Activated CD4-positive, alpha-beta T cell treated with anti-CD3 and anti-CD28 coated beads for 36 hours (primary cell): ENCODE measurements around the gene FLNB. TPM values are rescaled to one million over a fixed set of nuclear protein-coding genes. Genes with fewer than 3 reads are reported as not detected.

Experiments
- ATAC-seq: fragments of 200-7000 bp; cut with Tn5 transposase; one replicate; pipeline ENCODE4 v1.10.0; 2021; ENCODE audit warnings: mild to moderate bottlenecking, moderate library complexity
- CTCF ChIA-PET: fragments of 350-600 bp; sonication (Branson Sonifier 250); formaldehyde crosslinking; loops from one replicate; lab custom pipeline; 2021; ENCODE audit warnings: antibody characterized with exemption; lab: Charles Lee
- POLR2A ChIA-PET: fragments of 350-600 bp; sonication (Branson Sonifier 250); formaldehyde crosslinking; loops from one replicate; lab custom pipeline; 2021; ENCODE audit warnings: antibody characterized with exemption, inconsistent platforms; lab: Charles Lee
- DNase-seq: peaks from one replicate; pipeline ENCODE4 v3.0.0-alpha.2; 2020
- H3K27ac Mint-ChIP-seq: one replicate; pipeline ENCODE4 v1.8.0; 2021; ENCODE audit warnings: mixed read lengths
- H3K27me3 Mint-ChIP-seq: one replicate; pipeline ENCODE4 v1.8.0; 2021; ENCODE audit warnings: mixed read lengths
- H3K36me3 Mint-ChIP-seq: one replicate; pipeline ENCODE4 v1.8.0; 2021; ENCODE audit warnings: low read depth, mixed read lengths
- H3K4me1 Mint-ChIP-seq: one replicate; pipeline ENCODE4 v1.8.0; 2021; ENCODE audit warnings: mixed read lengths
- H3K4me3 Mint-ChIP-seq: one replicate; pipeline ENCODE4 v1.8.0; 2021; ENCODE audit warnings: mild to moderate bottlenecking, moderate library complexity, mixed read lengths
- H3K9me3 Mint-ChIP-seq: one replicate; pipeline ENCODE4 v1.8.0; 2021; ENCODE audit warnings: low read depth, mixed read lengths
- intact Hi-C, 2 experiments: fragments of 100-400 bp; cut with DNase I in 1 of 2; cut with micrococcal nuclease in 1 of 2; formaldehyde crosslinking; loops; one replicate each; pipeline versions ENCODE4 v1.14.2 to v1.15.1; 2022 to 2024; cut with DNase I, micrococcal nuclease
- total RNA-seq, 2 experiments: library from RNA; stranded (reverse); gene quantifications; one replicate each; pipeline ENCODE4 v1.2.3, GENCODE V29; 2021

FLNB gene
- total RNA-seq, 2 experiments from 2014 or later = 25.4 to 29.1 TPM

- H3K4me3 Mint-ChIP-seq = no peak overlapping the region
- H3K27me3 Mint-ChIP-seq = no peaks in the 10 kb centered on the region
- DNase-seq = no peak
- intact Hi-C loops = no loop called here
- POLR2A ChIA-PET = interaction anchor here (0.9 kb wide), 1 partner anchor 104 kb away, joined by 4 read pairs; no protein-coding TSS in a partner anchor
- no peak for ATAC-seq
- CTCF ChIA-PET = interaction anchor here (1.4 kb wide), 1 partner anchor 38 kb away, joined by 5 read pairs; no protein-coding TSS in a partner anchor
- H3K4me1 Mint-ChIP-seq = no peaks in the 10 kb centered on the region
- H3K27ac Mint-ChIP-seq = no peak overlapping the region
- peaks cover 20% of the 10 kb centered on the region for H3K36me3 Mint-ChIP-seq
- no peaks in the 10 kb centered on the region for H3K9me3 Mint-ChIP-seq
These were observed 121.0 kb downstream of the FLNB start for GRCh38 chr3:58129041-58129770.

GRCh38 chr3:58130591-58130990 is 122.4 kb downstream of the FLNB start:
- DNase-seq (no peak), ATAC-seq (no peak)
- peaks cover 22% of the 10 kb centered on the region for H3K36me3 Mint-ChIP-seq
- intact Hi-C loops = no loop called here
- H3K9me3 Mint-ChIP-seq = no peaks in the 10 kb centered on the region
- no peak overlapping the region for H3K27ac Mint-ChIP-seq
- no peaks in the 10 kb centered on the region for H3K4me1 Mint-ChIP-seq
- no peaks in the 10 kb centered on the region for H3K27me3 Mint-ChIP-seq
- CTCF ChIA-PET = interaction anchor here (1.4 kb wide), 1 partner anchor 123 kb away, joined by 4 read pairs; the partner anchor contains the start of gene FLNB
- H3K4me3 Mint-ChIP-seq = no peak overlapping the region
- POLR2A ChIA-PET = no interaction called here

GRCh38 chr3:58131101-58131825 is 123.0 kb downstream of the FLNB start:
- Mint-ChIP-seq H3K4me1 (no peaks in the 10 kb centered on the region), H3K27ac (no peak overlapping the region), H3K9me3 (no peaks in the 10 kb centered on the region), H3K4me3 (no peak overlapping the region), H3K27me3 (no peaks in the 10 kb centered on the region), H3K36me3 (peaks cover 24% of the 10 kb centered on the region)
- CTCF ChIA-PET = interaction anchor here (0.6 to 1.4 kb wide), 4 partner anchors 20 to 649 kb away, joined by 3 to 4 read pairs (median 3); partner anchors contain the start of gene FLNB
- DNase-seq (no peak), ATAC-seq (no peak)
- POLR2A ChIA-PET = no interaction called here
- intact Hi-C loops = no loop called here

- no peak for ATAC-seq
These were observed 124.6 kb downstream of the FLNB start for GRCh38 chr3:58132850-58133249.

GRCh38 chr3:58134468-58134867 is 126.2 kb downstream of the FLNB start:
- Mint-ChIP-seq H3K4me3 (no peak overlapping the region), H3K4me1 (no peaks in the 10 kb centered on the region), H3K27me3 (no peaks in the 10 kb centered on the region), H3K27ac (no peak overlapping the region), H3K9me3 (no peaks in the 10 kb centered on the region), H3K36me3 (peaks cover 32% of the 10 kb centered on the region)
- CTCF ChIA-PET = interaction anchor here (0.6 to 1.0 kb wide), 4 partner anchors 10 to 126 kb away, joined by 3 to 5 read pairs (median 4); partner anchors contain the start of gene FLNB
- ATAC-seq = no peak
- intact Hi-C loops = no loop called here
- POLR2A ChIA-PET = no interaction called here
- DNase-seq = no peak

More at GRCh38 chr3:58132850-58133249, 124.6 kb downstream of the FLNB start:
- POLR2A ChIA-PET = no interaction called here
- no peak overlapping the region for H3K27ac Mint-ChIP-seq
- CTCF ChIA-PET = interaction anchor here (0.9 to 1.2 kb wide), 4 partner anchors 9 to 206 kb away, joined by 3 to 6 read pairs (median 4); no protein-coding TSS in a partner anchor
- H3K36me3 Mint-ChIP-seq = peaks cover 28% of the 10 kb centered on the region
- no peak overlapping the region for H3K4me3 Mint-ChIP-seq
- intact Hi-C loops = no loop called here
- no peaks in the 10 kb centered on the region for H3K9me3 Mint-ChIP-seq
- H3K27me3 Mint-ChIP-seq = no peaks in the 10 kb centered on the region
- no peak for DNase-seq
- H3K4me1 Mint-ChIP-seq = no peaks in the 10 kb centered on the region

GRCh38 chr3:58135712-58136543 is 127.7 kb downstream of the FLNB start:
- H3K27ac Mint-ChIP-seq = no peak overlapping the region
- POLR2A ChIA-PET = no interaction called here
- DNase-seq (no peak), ATAC-seq (no peak)
- intact Hi-C loops = no loop called here
- no peaks in the 10 kb centered on the region for H3K9me3 Mint-ChIP-seq
- peaks cover 30% of the 10 kb centered on the region for H3K36me3 Mint-ChIP-seq
- no peaks in the 10 kb centered on the region for H3K27me3 Mint-ChIP-seq
- H3K4me1 Mint-ChIP-seq = no peaks in the 10 kb centered on the region
- H3K4me3 Mint-ChIP-seq = no peak overlapping the region
- CTCF ChIA-PET = interaction anchor here (0.6 to 1.0 kb wide), 5 partner anchors 10 to 273 kb away, joined by 3 to 4 read pairs (median 3); no protein-coding TSS in a partner anchor

GRCh38 chr3:58137306-58137705 is 129.1 kb downstream of the FLNB start:
- Mint-ChIP-seq H3K36me3 (peaks cover 31% of the 10 kb centered on the region), H3K9me3 (no peaks in the 10 kb centered on the region), H3K27me3 (no peaks in the 10 kb centered on the region), H3K4me1 (no peaks in the 10 kb centered on the region), H3K27ac (no peak overlapping the region), H3K4me3 (no peak overlapping the region)
- DNase-seq = no peak
- CTCF ChIA-PET = interaction anchor here (0.6 to 1.0 kb wide), 3 partner anchors 18 to 126 kb away, joined by 3 read pairs; no protein-coding TSS in a partner anchor
- ATAC-seq = no peak
- intact Hi-C loops = no loop called here
- POLR2A ChIA-PET = no interaction called here

- Mint-ChIP-seq H3K4me3 (no peak overlapping the region), H3K36me3 (peaks cover 25% of the 10 kb centered on the region), H3K4me1 (no peaks in the 10 kb centered on the region), H3K27me3 (no peaks in the 10 kb centered on the region), H3K27ac (no peak overlapping the region), H3K9me3 (no peaks in the 10 kb centered on the region)
- intact Hi-C loops = no loop called here
- CTCF ChIA-PET = no interaction called here
- DNase-seq (no peak), ATAC-seq (no peak)
- POLR2A ChIA-PET = no interaction called here
These were observed 133.6 kb downstream of the FLNB start for GRCh38 chr3:58141766-58142345.

- DNase-seq (no peak), ATAC-seq (no peak)
- Mint-ChIP-seq H3K4me1 (no peaks in the 10 kb centered on the region), H3K4me3 (no peak overlapping the region), H3K9me3 (no peaks in the 10 kb centered on the region), H3K27me3 (no peaks in the 10 kb centered on the region), H3K36me3 (peaks cover 17% of the 10 kb centered on the region), H3K27ac (no peak overlapping the region)
- POLR2A ChIA-PET = no interaction called here
- CTCF ChIA-PET = no interaction called here
- intact Hi-C loops = no loop called here
These were observed 135.3 kb downstream of the FLNB start for GRCh38 chr3:58143417-58144055.

- Mint-ChIP-seq H3K9me3 (no peaks in the 10 kb centered on the region), H3K36me3 (peaks cover 20% of the 10 kb centered on the region), H3K4me1 (no peaks in the 10 kb centered on the region), H3K27ac (no peak overlapping the region), H3K4me3 (no peak overlapping the region), H3K27me3 (no peaks in the 10 kb centered on the region)
- ATAC-seq (no peak), DNase-seq (no peak)
- ChIA-PET CTCF (no interaction called here), POLR2A (no interaction called here)
- intact Hi-C loops = no loop called here
These were observed 136.5 kb downstream of the FLNB start for GRCh38 chr3:58144478-58145325.
